ENCODE data around the gene TARM1. TPM values are rescaled to one million over a fixed set of nuclear protein-coding genes. Genes with fewer than 3 reads are reported as not detected.

Gene TARM1
- polyA plus RNA-seq, 1 of the 3 experiments (the other 2 are of a cell fraction) = not detected

DNA sequence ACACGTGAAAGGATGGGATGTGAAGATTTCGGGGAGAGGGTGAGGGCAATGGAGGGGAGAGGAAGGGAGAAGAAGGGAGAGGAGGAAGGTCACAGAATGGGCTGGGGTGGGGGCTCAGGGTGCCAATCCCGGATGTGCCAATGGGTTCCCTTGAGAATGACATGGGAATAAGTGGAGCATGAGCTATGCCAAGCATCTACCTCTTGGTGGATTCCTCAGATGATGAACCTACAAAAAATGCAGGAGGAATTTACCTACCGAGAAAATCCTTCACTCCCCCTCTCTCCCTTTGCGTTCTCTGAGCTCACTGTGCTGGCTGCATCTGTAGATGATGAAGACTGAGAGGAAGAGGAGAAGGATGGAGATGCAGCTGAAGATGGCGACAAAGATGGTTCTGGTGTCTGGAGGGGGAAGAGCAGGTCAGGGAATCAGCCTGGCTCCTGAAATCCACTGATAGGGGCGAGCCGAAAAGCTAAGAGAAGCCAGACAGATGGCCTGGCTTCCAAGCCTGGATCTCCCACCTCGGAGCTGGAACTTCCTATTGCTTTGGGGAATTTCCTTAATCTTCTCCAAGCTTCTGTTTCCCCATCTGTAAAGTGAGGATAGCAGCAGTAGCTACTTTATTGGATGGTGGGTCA, 39.1 kb downstream of the TARM1 start:
- Histone ChIP-seq H3K27me3 (ENCODE audit: insufficient read depth) (peaks cover 19% of the 10 kb centered on the region; the same call in 1 of the 2 replicates), H3K4me3 (ENCODE audit: low read depth in 2 of 2, low read length in 1 of 2) (no peak overlapping the region), H3K9ac (no peak overlapping the region), H3K4me1 (ENCODE audit: control insufficient read depth in 1 of 2, insufficient read depth in 2 of 2, low read depth in 1 of 2, low read length in 1 of 2) (no peaks in the 10 kb centered on the region), H3F3A (replicated peaks; ENCODE audit: insufficient read depth) (no peaks in the 10 kb centered on the region), H2AFZ (ENCODE audit: low read depth) (peak overlapping the region; percentile 49; the same call in 1 of the 2 replicates), H4K20me1 (ENCODE audit: insufficient read depth) (no peaks in the 10 kb centered on the region), H3K79me2 (ENCODE audit: insufficient read depth) (no peaks in the 10 kb centered on the region), H3K36me3 (replicated peaks in 1 of 2; ENCODE audit: control insufficient read depth in 1 of 2, insufficient read depth in 2 of 2, low read length in 1 of 2) (no peaks in the 10 kb centered on the region), H3K9me2 (no peaks in the 10 kb centered on the region), H3K4me2 (peak overlapping the region; percentile 37; the same call in 1 of the 2 replicates), H3K27ac (ENCODE audit: low read depth in 2 of 2, low read length in 1 of 2) (no peak overlapping the region), H3K9me3 (no peaks in the 10 kb centered on the region)
- 21% methylated on average over 9 of the region's 9 CpGs for WGBS (ENCODE audit: low lambda C conversion rate)
- DNase-seq = no peak
- CTCF ChIA-PET = interaction anchor here (1.1 to 5.1 kb wide), 5 partner anchors 11 to 249 kb away, joined by 4 to 30 read pairs (median 5); no protein-coding TSS in a partner anchor
- TF ChIP-seq REST (IDR thresholded peaks at IDR 0.05; ENCODE audit: low read depth, low read length) (no peak), POLR2AphosphoS5 (IDR thresholded peaks at IDR 0.05; ENCODE audit: low read depth, low read length) (no peak), YY1 (IDR thresholded peaks at IDR 0.05; ENCODE audit: low read depth) (no peak), GABPA (IDR thresholded peaks at IDR 0.05; ENCODE audit: low read depth) (no peak), MXI1 (IDR thresholded peaks at IDR 0.05; ENCODE audit: low read depth, low read length) (no peak), FOSL2 (IDR thresholded peaks at IDR 0.05; ENCODE audit: borderline replicate concordance, low read depth) (no peak), MEF2A (IDR thresholded peaks at IDR 0.05; ENCODE audit: borderline replicate concordance, low read depth) (no peak), NFIC (IDR thresholded peaks at IDR 0.05; ENCODE audit: borderline replicate concordance) (no peak), EP300 (IDR thresholded peaks at IDR 0.05; ENCODE audit: borderline replicate concordance in 1 of 2, low read depth in 1 of 2, low read length in 1 of 2) (no peak), TCF12 (IDR thresholded peaks at IDR 0.05) (no peak), FOXM1 (IDR thresholded peaks at IDR 0.05; ENCODE audit: low read depth) (no peak), FOXJ3 (CRISPR knock-in tag; IDR thresholded peaks at IDR 0.05) (no peak)
- TF ChIP-seq, protein P1, sequence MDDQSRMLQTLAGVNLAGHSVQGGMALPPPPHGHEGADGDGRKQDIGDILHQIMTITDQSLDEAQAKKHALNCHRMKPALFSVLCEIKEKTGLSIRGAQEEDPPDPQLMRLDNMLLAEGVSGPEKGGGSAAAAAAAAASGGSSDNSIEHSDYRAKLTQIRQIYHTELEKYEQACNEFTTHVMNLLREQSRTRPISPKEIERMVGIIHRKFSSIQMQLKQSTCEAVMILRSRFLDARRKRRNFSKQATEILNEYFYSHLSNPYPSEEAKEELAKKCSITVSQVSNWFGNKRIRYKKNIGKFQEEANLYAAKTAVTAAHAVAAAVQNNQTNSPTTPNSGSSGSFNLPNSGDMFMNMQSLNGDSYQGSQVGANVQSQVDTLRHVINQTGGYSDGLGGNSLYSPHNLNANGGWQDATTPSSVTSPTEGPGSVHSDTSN (IDR thresholded peaks at IDR 0.05) = no peak
- TF ChIP-seq, protein P2, sequence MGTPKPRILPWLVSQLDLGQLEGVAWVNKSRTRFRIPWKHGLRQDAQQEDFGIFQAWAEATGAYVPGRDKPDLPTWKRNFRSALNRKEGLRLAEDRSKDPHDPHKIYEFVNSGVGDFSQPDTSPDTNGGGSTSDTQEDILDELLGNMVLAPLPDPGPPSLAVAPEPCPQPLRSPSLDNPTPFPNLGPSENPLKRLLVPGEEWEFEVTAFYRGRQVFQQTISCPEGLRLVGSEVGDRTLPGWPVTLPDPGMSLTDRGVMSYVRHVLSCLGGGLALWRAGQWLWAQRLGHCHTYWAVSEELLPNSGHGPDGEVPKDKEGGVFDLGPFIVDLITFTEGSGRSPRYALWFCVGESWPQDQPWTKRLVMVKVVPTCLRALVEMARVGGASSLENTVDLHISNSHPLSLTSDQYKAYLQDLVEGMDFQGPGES (IDR thresholded peaks at IDR 0.05; ENCODE audit: low read depth, low read length) = no peak
- TF ChIP-seq, protein P3, sequence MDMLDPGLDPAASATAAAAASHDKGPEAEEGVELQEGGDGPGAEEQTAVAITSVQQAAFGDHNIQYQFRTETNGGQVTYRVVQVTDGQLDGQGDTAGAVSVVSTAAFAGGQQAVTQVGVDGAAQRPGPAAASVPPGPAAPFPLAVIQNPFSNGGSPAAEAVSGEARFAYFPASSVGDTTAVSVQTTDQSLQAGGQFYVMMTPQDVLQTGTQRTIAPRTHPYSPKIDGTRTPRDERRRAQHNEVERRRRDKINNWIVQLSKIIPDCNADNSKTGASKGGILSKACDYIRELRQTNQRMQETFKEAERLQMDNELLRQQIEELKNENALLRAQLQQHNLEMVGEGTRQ (IDR thresholded peaks at IDR 0.05; ENCODE audit: borderline replicate concordance, low read depth, low read length) = no peak
- POLR2A ChIA-PET = interaction anchor here (0.6 kb wide), 1 partner anchor 21 kb away, joined by 4 read pairs; no protein-coding TSS in a partner anchor

Measured in SK-N-SH (cell line).